ENCODE measurements around the gene IFI27. TPM values are rescaled to one million over a fixed set of nuclear protein-coding genes. Genes with fewer than 3 reads are reported as not detected.

IFI27 gene
- total and polyA plus RNA-seq, 5 experiments from 2014 or later, result 1.8 TPM; not detected in 4

DNA sequence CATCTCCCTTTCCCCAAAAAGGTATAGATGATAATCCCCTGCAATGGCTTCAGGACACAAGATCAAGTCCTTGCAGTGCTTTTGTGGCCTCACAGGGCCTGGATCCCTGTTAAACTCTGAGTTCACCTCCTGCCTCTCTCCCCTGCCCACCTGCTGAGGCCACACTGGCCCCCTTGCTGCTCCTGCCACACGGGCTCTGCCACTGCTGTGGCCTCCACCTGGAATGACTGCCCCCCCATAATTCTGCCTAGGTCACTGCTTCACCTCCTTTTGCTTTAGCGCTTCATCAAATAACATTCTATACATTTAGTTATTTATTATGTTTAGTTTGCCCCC lies 653 bp upstream of the IFI27 start:
- Mint-ChIP-seq H3K9me3 (no peaks in the 10 kb centered on the region), H3K27ac (no peak overlapping the region), H3K36me3 (no peaks in the 10 kb centered on the region), H3K27me3 (peaks cover 0 to 16% (median 8%) of the 10 kb centered on the region in 5 donors), H3K4me3 (no peak overlapping the region), H3K4me1 (peaks cover 0 to 1% (median 0%) of the 10 kb centered on the region in 4 donors)
- DNase-seq (no peak), ATAC-seq (no peak)
- POLR2A ChIA-PET, result no interaction called here

DNA sequence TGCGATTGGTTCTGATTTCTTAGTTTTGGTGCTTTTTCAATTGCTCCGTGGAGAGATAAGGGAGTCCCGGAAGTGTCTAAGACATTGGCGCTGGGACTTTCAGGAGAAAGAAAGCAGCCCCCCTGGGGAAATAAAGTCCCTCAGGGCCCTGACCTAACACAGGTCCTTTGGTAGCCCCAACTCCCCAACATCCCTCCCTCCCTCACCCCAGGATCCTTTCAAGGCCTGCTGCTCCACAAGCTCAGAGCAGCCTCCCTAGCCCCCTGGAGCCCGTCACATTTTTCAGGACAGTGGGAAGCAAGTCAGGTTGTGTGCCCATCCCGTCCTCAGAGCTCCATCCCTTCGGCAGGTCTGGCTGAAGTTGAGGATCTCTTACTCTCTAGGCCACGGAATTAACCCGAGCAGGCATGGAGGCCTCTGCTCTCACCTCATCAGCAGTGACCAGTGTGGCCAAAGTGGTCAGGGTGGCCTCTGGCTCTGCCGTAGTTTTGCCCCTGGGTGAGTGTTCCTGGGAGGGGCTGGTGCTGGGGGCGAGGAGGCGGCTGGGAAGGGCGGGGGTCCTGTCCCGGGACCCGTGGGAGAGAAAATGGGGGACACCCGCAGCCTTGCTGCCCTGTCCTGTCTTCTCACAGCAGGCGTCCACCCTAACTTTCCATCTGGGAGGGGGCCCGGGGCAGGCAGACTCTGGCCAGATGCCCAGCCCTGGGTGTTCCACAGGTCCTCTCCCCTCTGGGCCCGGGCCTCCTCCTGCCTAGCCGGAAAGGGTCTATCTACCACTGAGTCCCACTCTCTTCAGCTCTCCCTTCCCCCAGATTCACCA lies 950 bp downstream of the IFI27 start:
- Mint-ChIP-seq H3K4me3 (no peak overlapping the region), H3K27ac (no peak overlapping the region), H3K36me3 (no peaks in the 10 kb centered on the region), H3K27me3 (peaks cover 3 to 32% (median 18%) of the 10 kb centered on the region in 5 donors), H3K4me1 (peaks cover 0 to 1% (median 0%) of the 10 kb centered on the region in 4 donors), H3K9me3 (no peaks in the 10 kb centered on the region)
- POLR2A ChIA-PET, result no interaction called here
- DNase-seq, result no peak
- no peak for ATAC-seq

DNA sequence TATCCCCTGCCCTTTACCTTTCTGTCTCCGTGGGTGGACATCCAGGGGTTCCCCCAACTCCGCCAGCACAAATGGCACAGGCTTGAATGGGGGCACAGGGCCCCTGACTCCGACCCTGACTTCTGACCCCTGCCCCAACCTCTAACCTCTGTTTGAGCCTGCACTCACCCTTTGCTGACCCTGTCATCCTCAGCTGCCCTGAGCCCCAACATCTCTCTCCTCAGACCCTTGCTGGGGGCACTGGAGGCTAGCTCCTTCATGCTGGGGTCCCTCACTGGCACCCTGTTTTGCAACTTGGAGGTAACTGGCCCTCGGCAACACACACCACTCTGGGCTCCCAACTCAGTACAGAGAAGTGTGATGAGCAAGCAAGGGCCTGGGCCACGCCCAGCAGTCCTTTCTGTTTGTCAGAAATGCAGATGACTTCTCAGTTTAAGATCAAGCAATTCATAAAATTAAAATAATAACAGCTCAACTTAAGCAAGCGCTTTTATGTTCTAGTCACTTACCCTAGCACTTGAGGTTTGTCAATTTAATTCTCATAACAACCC lies 2.1 kb downstream of the IFI27 start:
- Mint-ChIP-seq H3K27me3 (peaks cover 9 to 43% (median 23%) of the 10 kb centered on the region in 5 donors), H3K4me3 (no peak overlapping the region), H3K27ac (peak overlapping the region in 2 of 10 donors; percentile 50 to 83), H3K4me1 (peaks cover 0 to 1% (median 0%) of the 10 kb centered on the region in 4 donors), H3K9me3 (no peaks in the 10 kb centered on the region), H3K36me3 (no peaks in the 10 kb centered on the region)
- POLR2A ChIA-PET, result no interaction called here
- DNase-seq (no peak), ATAC-seq (no peak)

DNA sequence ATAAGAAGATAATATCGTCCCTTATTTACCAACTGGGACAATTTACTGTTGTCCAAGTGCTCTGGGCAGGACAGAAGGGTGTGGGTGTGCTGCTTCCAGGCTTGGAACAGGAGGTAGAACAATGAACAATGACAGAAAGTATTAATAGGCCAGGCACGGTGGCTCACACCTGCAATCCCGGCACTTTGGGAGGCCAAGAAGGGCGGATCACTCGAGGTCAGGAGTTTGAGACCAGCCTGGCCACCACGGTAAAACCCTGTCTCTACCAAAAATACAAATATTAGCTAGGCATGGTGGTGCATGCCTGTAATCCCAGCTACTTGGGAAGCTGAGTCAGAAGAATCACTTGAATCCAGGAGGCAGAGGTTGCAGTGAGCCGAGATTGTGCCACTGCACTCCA lies 2.5 kb downstream of the IFI27 start:
- POLR2A ChIA-PET, result no interaction called here
- H3K4me1 Mint-ChIP-seq, result peaks cover 0 to 1% (median 0%) of the 10 kb centered on the region in 4 donors
- no peak overlapping the region for H3K27ac Mint-ChIP-seq
- DNase-seq (no peak), ATAC-seq (no peak)
- H3K9me3 Mint-ChIP-seq, result no peaks in the 10 kb centered on the region
- H3K36me3 Mint-ChIP-seq, result no peaks in the 10 kb centered on the region
- peaks cover 11 to 48% (median 23%) of the 10 kb centered on the region in 5 donors for H3K27me3 Mint-ChIP-seq
- no peak overlapping the region for H3K4me3 Mint-ChIP-seq

DNA sequence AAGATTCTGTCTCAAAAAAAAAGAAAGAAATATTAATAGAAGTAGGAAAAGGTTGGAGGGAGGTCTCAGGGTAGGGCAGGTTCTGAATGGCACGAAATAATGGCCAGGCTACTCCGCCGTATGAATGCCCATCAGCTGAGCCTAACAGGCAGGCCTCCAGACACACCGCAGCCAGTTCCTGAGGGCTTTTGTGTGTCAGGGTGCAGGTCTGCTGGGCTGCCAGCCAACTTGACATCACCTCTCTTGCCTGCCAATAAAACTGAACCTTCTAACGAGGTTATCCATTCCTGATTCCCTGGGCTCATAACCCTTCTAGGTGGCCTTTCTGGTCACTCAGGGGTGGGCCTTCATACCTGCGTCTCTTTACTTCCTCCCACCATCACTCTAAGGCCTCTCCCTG lies 3.0 kb downstream of the IFI27 start:
- Mint-ChIP-seq H3K4me1 (peaks cover 0 to 1% (median 0%) of the 10 kb centered on the region in 4 donors), H3K9me3 (peaks cover 0 to under 1% (median 0%) of the 10 kb centered on the region in 9 donors), H3K4me3 (no peak overlapping the region), H3K27ac (no peak overlapping the region), H3K27me3 (peaks cover 11 to 51% (median 23%) of the 10 kb centered on the region in 5 donors), H3K36me3 (no peaks in the 10 kb centered on the region)
- POLR2A ChIA-PET, result no interaction called here
- no peak for ATAC-seq
- no peak for DNase-seq

DNA sequence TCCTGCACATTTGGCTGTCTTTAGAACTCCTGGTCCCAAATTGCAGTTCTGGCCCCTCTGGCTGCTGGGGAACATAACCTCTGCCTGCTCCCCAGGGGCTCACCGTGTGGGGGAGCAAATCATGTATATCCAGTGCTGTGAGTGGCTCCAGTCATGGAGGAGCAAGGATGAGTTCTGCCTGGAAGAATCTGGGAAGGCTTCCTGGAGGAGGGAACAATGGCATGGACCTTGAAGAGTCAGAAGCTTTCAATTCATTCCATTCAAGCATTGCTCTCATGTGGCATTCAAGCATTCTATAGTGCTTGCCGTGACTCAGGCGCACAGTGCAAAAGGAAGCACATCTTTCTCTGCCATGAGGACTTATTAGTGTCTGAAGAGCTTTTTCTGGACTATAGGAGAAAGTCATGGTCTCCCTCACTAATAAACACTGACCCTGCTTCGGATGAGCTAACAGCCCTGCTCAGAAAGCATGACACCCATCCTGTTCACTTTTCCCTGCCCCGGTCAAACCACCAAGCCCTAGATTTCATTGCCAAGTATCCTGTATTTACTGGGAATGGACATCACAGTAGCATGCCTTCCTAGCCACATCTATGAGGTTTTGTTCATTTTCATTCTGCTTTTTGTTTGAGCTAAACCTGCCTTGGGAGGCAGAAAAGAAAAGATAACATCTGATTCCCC lies 3.5 kb downstream of the IFI27 start:
- ATAC-seq (no peak), DNase-seq (no peak)
- peaks cover 11 to 51% (median 23%) of the 10 kb centered on the region in 5 donors for H3K27me3 Mint-ChIP-seq
- H3K27ac Mint-ChIP-seq, result no peak overlapping the region
- H3K4me3 Mint-ChIP-seq, result no peak overlapping the region
- POLR2A ChIA-PET, result no interaction called here
- H3K9me3 Mint-ChIP-seq, result peaks cover 0 to 3% (median 0%) of the 10 kb centered on the region in 9 donors
- H3K36me3 Mint-ChIP-seq, result no peaks in the 10 kb centered on the region
- peaks cover 0 to 1% (median 0%) of the 10 kb centered on the region in 4 donors for H3K4me1 Mint-ChIP-seq

DNA sequence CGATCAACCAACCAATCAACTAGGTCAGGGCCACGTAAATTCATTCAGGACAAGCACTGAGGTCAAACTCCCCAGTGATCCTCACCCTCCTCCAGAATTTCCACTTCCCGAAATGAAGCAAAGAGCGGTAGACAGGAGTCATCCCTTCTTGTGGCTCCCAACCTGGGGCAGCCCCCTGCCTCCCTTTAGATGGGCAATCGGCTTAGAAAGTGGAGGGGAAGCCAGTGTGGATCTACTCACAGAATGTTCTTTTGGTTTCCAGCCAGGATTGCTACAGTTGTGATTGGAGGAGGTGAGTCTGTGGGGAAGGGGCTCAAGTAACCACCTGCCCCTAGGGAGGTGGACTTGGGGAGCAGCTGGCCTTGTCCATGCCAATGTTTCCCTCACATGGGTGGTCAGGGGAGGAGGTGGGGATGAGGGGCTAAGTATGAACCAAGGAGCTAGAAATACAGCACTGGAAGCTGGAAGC lies 4.1 kb downstream of the IFI27 start:
- POLR2A ChIA-PET, result no interaction called here
- peaks cover 0 to 3% (median 0%) of the 10 kb centered on the region in 3 donors for H3K36me3 Mint-ChIP-seq

DNA sequence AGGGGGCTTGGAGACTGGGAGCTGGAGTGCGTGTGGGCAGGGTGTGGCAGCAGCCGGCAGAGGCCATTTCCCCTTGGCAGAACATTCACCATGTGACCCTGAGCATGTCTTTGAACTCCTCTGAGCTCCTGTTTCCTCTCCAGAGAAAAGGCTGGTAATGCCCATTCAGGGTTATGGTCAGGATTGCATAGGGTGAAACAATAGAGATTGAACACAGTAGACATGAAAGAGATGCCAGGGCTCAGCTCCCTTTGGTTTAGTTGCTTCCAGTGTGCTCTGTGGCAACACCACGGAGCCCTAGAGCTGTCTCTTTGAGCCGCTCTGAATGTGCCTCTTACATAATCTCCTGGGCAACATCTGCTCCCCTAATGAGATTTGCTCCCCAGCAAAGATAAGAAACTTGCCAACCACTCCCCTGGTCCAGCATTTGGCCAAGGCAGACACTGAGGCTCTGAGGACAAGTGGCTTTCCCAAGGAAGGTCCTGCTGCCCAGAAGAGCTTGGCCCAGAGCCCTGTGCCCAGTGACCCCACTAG lies 4.6 kb downstream of the IFI27 start:
- H3K36me3 Mint-ChIP-seq, result peaks cover 0 to 8% (median 0%) of the 10 kb centered on the region in 3 donors
- H3K27ac Mint-ChIP-seq, result peak overlapping the region in 2 of 10 donors; percentile 25 to 34
- peaks cover 0 to 11% (median 6%) of the 10 kb centered on the region in 9 donors for H3K9me3 Mint-ChIP-seq
- peaks cover 0 to 1% (median 0%) of the 10 kb centered on the region in 4 donors for H3K4me1 Mint-ChIP-seq
- H3K4me3 Mint-ChIP-seq, result no peak overlapping the region
- DNase-seq, result no peak
- peaks cover 11 to 51% (median 23%) of the 10 kb centered on the region in 5 donors for H3K27me3 Mint-ChIP-seq
- POLR2A ChIA-PET, result no interaction called here
- no peak for ATAC-seq

More for the DNA sequence above, 4.1 kb downstream of the IFI27 start:
- H3K27me3 Mint-ChIP-seq, result peaks cover 11 to 51% (median 23%) of the 10 kb centered on the region in 5 donors
- no peak overlapping the region for H3K4me3 Mint-ChIP-seq
- DNase-seq (no peak), ATAC-seq (no peak)
- peaks cover 0 to 1% (median 0%) of the 10 kb centered on the region in 4 donors for H3K4me1 Mint-ChIP-seq
- H3K27ac Mint-ChIP-seq, result peak overlapping the region in 2 of 10 donors; percentile 6 to 25
- H3K9me3 Mint-ChIP-seq, result peaks cover 0 to 6% (median 3%) of the 10 kb centered on the region in 9 donors

DNA sequence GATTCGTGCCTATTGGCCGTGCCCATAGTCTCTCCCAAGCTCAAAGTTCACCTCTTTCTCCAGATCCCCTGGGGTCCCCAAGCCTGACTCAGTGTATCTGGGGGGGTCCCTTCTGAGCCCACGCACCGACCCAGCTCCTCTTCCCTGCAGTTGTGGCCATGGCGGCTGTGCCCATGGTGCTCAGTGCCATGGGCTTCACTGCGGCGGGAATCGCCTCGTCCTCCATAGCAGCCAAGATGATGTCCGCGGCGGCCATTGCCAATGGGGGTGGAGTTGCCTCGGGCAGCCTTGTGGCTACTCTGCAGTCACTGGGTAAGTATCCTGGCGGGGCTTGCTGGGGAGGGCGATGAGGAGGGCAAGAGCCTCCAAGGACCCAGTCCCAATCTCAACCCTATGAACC lies 5.1 kb downstream of the IFI27 start:
- no peak for DNase-seq
- no peak overlapping the region for H3K4me3 Mint-ChIP-seq
- H3K9me3 Mint-ChIP-seq, result peaks cover 0 to 16% (median 7%) of the 10 kb centered on the region in 9 donors
- peaks cover 0 to 13% (median 3%) of the 10 kb centered on the region in 3 donors for H3K36me3 Mint-ChIP-seq
- ATAC-seq, result no peak
- POLR2A ChIA-PET, result no interaction called here
- H3K4me1 Mint-ChIP-seq, result peaks cover 0 to 1% (median 0%) of the 10 kb centered on the region in 4 donors
- H3K27me3 Mint-ChIP-seq, result peaks cover 11 to 52% (median 23%) of the 10 kb centered on the region in 5 donors
- no peak overlapping the region for H3K27ac Mint-ChIP-seq

DNA sequence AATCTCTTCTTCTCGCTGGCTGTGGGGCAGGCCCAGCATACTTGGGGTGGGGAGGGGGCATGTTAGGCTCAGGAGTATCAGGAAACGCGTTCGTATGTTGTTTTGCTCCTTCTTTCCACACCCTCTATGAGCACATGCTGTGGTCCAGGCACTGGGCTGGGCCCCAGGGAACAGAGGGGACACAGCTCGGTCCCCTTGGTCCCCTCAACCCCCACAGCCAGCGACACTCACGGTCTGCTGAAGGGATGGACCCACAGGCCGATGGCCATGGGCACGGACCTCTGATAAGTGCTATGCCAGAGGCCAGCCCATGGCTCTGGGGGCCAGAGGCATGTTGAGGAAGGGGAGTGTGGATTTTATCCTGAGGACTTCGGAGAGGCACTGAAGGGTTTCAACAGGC lies 6.2 kb downstream of the IFI27 start:
- peaks cover 0 to 19% (median 13%) of the 10 kb centered on the region in 3 donors for H3K36me3 Mint-ChIP-seq
- DNase-seq (no peak), ATAC-seq (no peak)
- H3K27ac Mint-ChIP-seq, result no peak overlapping the region
- peaks cover 0 to 1% (median 0%) of the 10 kb centered on the region in 4 donors for H3K4me1 Mint-ChIP-seq
- peaks cover 11 to 62% (median 23%) of the 10 kb centered on the region in 5 donors for H3K27me3 Mint-ChIP-seq
- H3K4me3 Mint-ChIP-seq, result no peak overlapping the region
- POLR2A ChIA-PET, result no interaction called here
- H3K9me3 Mint-ChIP-seq, result peaks cover 0 to 23% (median 12%) of the 10 kb centered on the region in 9 donors

DNA sequence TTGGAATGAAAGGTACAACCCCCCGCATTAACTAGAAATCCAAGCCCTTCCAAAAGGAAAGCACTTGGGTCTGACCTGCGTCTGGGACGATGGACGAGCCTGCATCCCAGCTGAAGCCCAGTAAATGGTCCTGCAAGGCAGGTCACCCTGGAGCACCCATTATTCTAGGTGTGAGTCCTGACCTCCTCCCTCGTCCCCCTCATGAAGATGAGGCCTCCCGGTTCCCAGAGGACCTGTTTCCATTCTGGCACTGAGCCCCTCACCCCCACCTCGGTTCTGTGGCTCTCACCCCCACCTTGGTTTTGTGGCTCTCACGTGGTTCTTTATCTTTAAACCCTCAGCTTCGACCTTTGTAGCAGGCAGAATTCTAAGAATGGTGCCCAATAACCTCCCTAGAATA lies 7.3 kb downstream of the IFI27 start:
- ATAC-seq (no peak), DNase-seq (no peak)
- Mint-ChIP-seq H3K36me3 (peaks cover 0 to 25% (median 18%) of the 10 kb centered on the region in 3 donors), H3K9me3 (peaks cover 0 to 32% (median 17%) of the 10 kb centered on the region in 9 donors), H3K27me3 (peaks cover 12 to 62% (median 20%) of the 10 kb centered on the region in 5 donors), H3K4me1 (peaks cover 0 to 1% (median 0%) of the 10 kb centered on the region in 4 donors), H3K27ac (peak overlapping the region in 1 of 10 donors; percentile 17), H3K4me3 (no peak overlapping the region)
- POLR2A ChIA-PET, result no interaction called here

DNA sequence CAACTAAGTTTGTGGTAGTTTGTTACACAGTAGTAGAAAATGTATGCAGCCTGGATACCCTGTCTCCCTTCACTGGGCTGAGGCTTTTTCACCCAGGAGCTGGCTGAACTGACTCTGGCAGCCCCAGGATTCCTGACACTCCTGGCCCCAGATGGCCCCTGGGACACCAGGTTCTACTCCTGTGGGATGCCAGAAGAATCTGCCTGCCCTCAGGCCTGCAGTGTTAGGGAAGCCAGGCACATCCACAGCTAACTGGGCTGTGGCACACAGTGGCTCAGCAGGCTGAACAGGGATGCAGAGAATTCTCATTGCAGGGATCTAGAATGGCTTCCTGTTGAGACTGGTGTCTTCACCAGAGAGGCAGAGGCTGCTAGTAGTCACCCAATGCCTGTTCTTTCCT lies 8.5 kb downstream of the IFI27 start:
- DNase-seq (no peak), ATAC-seq (no peak)
- peaks cover 0 to 30% (median 20%) of the 10 kb centered on the region in 3 donors for H3K36me3 Mint-ChIP-seq
- POLR2A ChIA-PET, result no interaction called here
- peaks cover 0 to 35% (median 19%) of the 10 kb centered on the region in 9 donors for H3K9me3 Mint-ChIP-seq
- no peak overlapping the region for H3K27ac Mint-ChIP-seq
- H3K4me1 Mint-ChIP-seq, result peaks cover 0 to 1% (median 0%) of the 10 kb centered on the region in 4 donors
- H3K27me3 Mint-ChIP-seq, result peaks cover 12 to 54% (median 18%) of the 10 kb centered on the region in 5 donors
- H3K4me3 Mint-ChIP-seq, result no peak overlapping the region
